Natural killer cell (primary cell): Measurements from ENCODE around the gene CSTF1. TPM values are rescaled to one million over a fixed set of nuclear protein-coding genes. Genes with fewer than 3 reads are reported as not detected.
"Not testable (repeated sequence)": the region's sequence is repeated elsewhere in the genome, so short reads cannot be mapped to it uniquely, and the experiment has no call there.

Experiments used
- ATAC-seq, 3 donors: fragments of 150-1000 bp in 2 of 3; fragments of 200-7000 bp in 1 of 3; cut with Tn5 transposase; 1 replicate in 1 of 3; 2 replicates in 2 of 3; pipeline ENCODE4 v1.10.0; 2021; ENCODE audit warnings: mild to moderate bottlenecking in 2 of 3, moderate library complexity in 2 of 3
- DNase-seq, 2 donors: peaks; one replicate each; pipeline versions ENCODE4 v3.0.0 to v3.0.0-alpha.2; 2013 to 2021; ENCODE audit warnings: mixed read lengths in 1 of 2
- H3K27ac ChIP-seq: one replicate; pipeline ENCODE4 v1.5.1; 2013; ENCODE audit warnings: mild to moderate bottlenecking, low read length
- H3K27me3 ChIP-seq: one replicate; pipeline ENCODE4 v1.6.1; 2013; ENCODE audit warnings: low read length; ENCODE audit not compliant: control insufficient read depth, insufficient read depth
- H3K36me3 ChIP-seq: one replicate; pipeline ENCODE4 v1.6.1; 2013; ENCODE audit warnings: low read length; ENCODE audit not compliant: control insufficient read depth, insufficient read depth
- H3K4me1 ChIP-seq: one replicate; pipeline ENCODE4 v1.6.1; 2013; ENCODE audit warnings: low read length; ENCODE audit not compliant: control insufficient read depth, insufficient read depth
- H3K4me3 ChIP-seq: one replicate; pipeline ENCODE4 v1.5.1; 2013; ENCODE audit warnings: low read length
- H3K9me3 ChIP-seq: one replicate; pipeline ENCODE4 v1.6.1; 2013; ENCODE audit warnings: low read length; ENCODE audit not compliant: control insufficient read depth, insufficient read depth
- H3K27ac Mint-ChIP-seq, 2 donors: one replicate each; pipeline ENCODE4 v1.8.0; 2022; ENCODE audit warnings: mild to moderate bottlenecking in 2 of 2, mixed read lengths in 2 of 2, moderate library complexity in 1 of 2
- H3K27me3 Mint-ChIP-seq, 2 donors: one replicate each; pipeline ENCODE4 v1.8.0; 2022; ENCODE audit warnings: low read depth in 2 of 2, mixed read lengths in 2 of 2
- H3K36me3 Mint-ChIP-seq: one replicate; pipeline ENCODE4 v1.8.0; 2022; ENCODE audit warnings: mixed read lengths
- H3K4me1 Mint-ChIP-seq, 2 donors: one replicate each; pipeline ENCODE4 v1.8.0; 2022; ENCODE audit warnings: mixed read lengths in 2 of 2
- H3K4me3 Mint-ChIP-seq: one replicate; pipeline ENCODE4 v1.8.0; 2022; ENCODE audit warnings: mild to moderate bottlenecking, moderate library complexity, mixed read lengths
- H3K9me3 Mint-ChIP-seq, 2 donors: one replicate each; pipeline ENCODE4 v1.8.0; 2022; ENCODE audit warnings: mixed read lengths in 2 of 2
- CTCF ChIP-seq: fragments of 200-600 bp; IDR thresholded peaks from one replicate; pipeline ENCODE4 v1.8.0; 2022; ENCODE audit warnings: antibody characterized with exemption
- WGBS: methylation state at CpG from one replicate; pipeline ENCODE4 v1.1.7; 2013; ENCODE audit warnings: missing lambda C conversion rate; ENCODE audit not compliant: insufficient coverage; 5-methylcytosine and 5-hydroxymethylcytosine counted together
- intact Hi-C: fragments of 100-400 bp; cut with micrococcal nuclease; formaldehyde crosslinking; loops from one replicate; pipeline ENCODE4 v1.14.2; 2022
- total RNA-seq, 4 donors: library from RNA; stranded (reverse); fragments of 120-200 nt in 1 of 4; gene quantifications; one replicate each; pipeline versions ENCODE4 v1.2.3 to v1.2.4, GENCODE V29; 2013 to 2022

Gene CSTF1
- total RNA-seq, 3 donors from 2014 or later (not counting 1 experiment from before 2014, with no cell fraction given), result 15.8 to 24.3 (median 18.5) TPM

GRCh38 chr20:56406910-56407309 is 14.5 kb downstream of the CSTF1 start:
- no peak overlapping the region for H3K4me3 ChIP-seq
- DNase-seq (no peak), ATAC-seq (no peak)
- no peak overlapping the region for H3K27ac ChIP-seq
- peaks cover 8% of the 10 kb centered on the region in 2 donors for H3K4me1 Mint-ChIP-seq
- WGBS, result 96% methylated on average over 2 of the region's 3 CpGs
- no peaks in the 10 kb centered on the region for H3K9me3 ChIP-seq
- TF ChIP-seq CTCF, result no peak
- peaks cover 43% of the 10 kb centered on the region for H3K36me3 ChIP-seq
- peaks cover 13% of the 10 kb centered on the region for H3K36me3 Mint-ChIP-seq
- H3K27me3 Mint-ChIP-seq, result no peaks in the 10 kb centered on the region
- peaks cover 12% of the 10 kb centered on the region for H3K4me1 ChIP-seq
- intact Hi-C loops, result no loop called here
- no peaks in the 10 kb centered on the region for H3K27me3 ChIP-seq
- no peak overlapping the region for H3K4me3 Mint-ChIP-seq
- no peaks in the 10 kb centered on the region for H3K9me3 Mint-ChIP-seq
- peak overlapping the region in 1 of 2 donors; percentile 40 for H3K27ac Mint-ChIP-seq

DNA sequence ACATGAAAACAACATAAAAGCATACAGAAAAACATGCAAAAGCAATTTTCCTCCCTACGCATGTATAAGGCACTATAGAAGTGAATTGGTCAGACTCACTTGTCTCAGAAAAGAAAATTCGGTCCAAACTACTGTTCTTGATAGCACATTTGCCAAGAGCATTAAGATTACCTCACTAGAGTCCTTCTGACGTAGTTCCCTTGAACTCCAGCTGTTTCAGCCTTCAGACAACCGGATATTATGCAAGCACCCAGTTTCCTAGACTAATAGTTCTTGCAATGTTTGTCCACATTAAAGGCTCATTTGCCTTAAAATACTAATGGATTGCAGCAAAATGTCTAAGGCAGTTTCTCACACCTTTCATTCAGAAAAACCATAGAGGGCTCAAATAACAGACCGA is 17.1 kb downstream of the CSTF1 start:
- H3K27me3 ChIP-seq, result no peaks in the 10 kb centered on the region
- DNase-seq (no peak), ATAC-seq (no peak)
- Mint-ChIP-seq H3K27ac (peak overlapping the region in 1 of 2 donors; percentile 69), H3K4me3 (no peak overlapping the region), H3K27me3 (no peaks in the 10 kb centered on the region), H3K4me1 (peaks cover 30 to 32% of the 10 kb centered on the region in 2 donors), H3K36me3 (peaks cover 7% of the 10 kb centered on the region), H3K9me3 (no peaks in the 10 kb centered on the region)
- H3K9me3 ChIP-seq, result no peaks in the 10 kb centered on the region
- H3K36me3 ChIP-seq, result peaks cover 29% of the 10 kb centered on the region
- H3K4me3 ChIP-seq, result no peak overlapping the region
- H3K27ac ChIP-seq, result no peak overlapping the region
- TF ChIP-seq CTCF, result no peak
- intact Hi-C loops, result no loop called here
- H3K4me1 ChIP-seq, result peaks cover 27% of the 10 kb centered on the region
- whole genome bisulfite sequencing, result 96% methylated on average over 4 of the region's 5 CpGs

GRCh38 chr20:56409956-56410355 is 17.5 kb downstream of the CSTF1 start:
- DNase-seq, result no peak
- Mint-ChIP-seq H3K27ac (peak overlapping the region; percentile 51 to 69), H3K36me3 (peaks cover 7% of the 10 kb centered on the region), H3K4me3 (peak overlapping the region; percentile 50), H3K27me3 (no peaks in the 10 kb centered on the region), H3K4me1 (peaks cover 34 to 36% of the 10 kb centered on the region in 2 donors), H3K9me3 (no peaks in the 10 kb centered on the region)
- Histone ChIP-seq H3K9me3 (no peaks in the 10 kb centered on the region), H3K27ac (no peak overlapping the region), H3K4me3 (no peak overlapping the region), H3K4me1 (peaks cover 31% of the 10 kb centered on the region), H3K36me3 (peaks cover 27% of the 10 kb centered on the region), H3K27me3 (no peaks in the 10 kb centered on the region)
- intact Hi-C loops, result loop anchor here (5.0 kb wide), 1 partner anchor 52 kb away; no protein-coding TSS in a partner anchor
- ATAC-seq, result no peak
- no peak for TF ChIP-seq CTCF
- WGBS, result 100% methylated on average over 1 of the region's 1 CpG

DNA sequence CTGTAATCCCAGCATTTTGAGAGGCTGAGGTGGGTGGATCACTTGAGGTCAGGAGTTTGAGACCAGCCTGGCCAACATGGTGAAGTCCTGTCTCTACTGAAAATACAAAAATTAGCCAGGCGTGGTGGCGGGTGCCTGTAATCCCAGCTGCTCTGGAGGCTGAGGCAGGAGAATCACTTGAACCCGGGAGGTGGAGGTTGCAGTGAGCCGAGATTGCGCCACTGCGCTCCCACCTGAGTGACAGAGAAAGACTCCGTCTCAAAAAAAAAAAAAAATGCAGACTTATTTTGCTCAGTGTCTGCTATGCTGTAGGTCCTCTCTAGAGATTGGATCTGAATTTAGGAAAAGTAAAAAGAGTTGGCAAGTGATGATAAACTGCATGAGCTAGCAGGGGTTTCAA is 18.8 kb downstream of the CSTF1 start:
- H3K9me3 ChIP-seq, H3K9me3 Mint-ChIP-seq, DNase-seq, H3K36me3 Mint-ChIP-seq, ATAC-seq, H3K27me3 ChIP-seq, H3K4me3 ChIP-seq, H3K27me3 Mint-ChIP-seq: not testable (repeated sequence)
- intact Hi-C loops, result loop anchor here (5.0 kb wide), 1 partner anchor 51 kb away; no protein-coding TSS in a partner anchor
- WGBS, result 97% methylated on average over 7 of the region's 7 CpGs
- H3K27ac Mint-ChIP-seq, result peak overlapping the region; percentile 93 to 95
- peaks cover 41% of the 10 kb centered on the region for H3K4me1 ChIP-seq
- peaks cover 16% of the 10 kb centered on the region for H3K36me3 ChIP-seq
- peak overlapping the region; percentile 89 for H3K4me3 Mint-ChIP-seq
- peak overlapping the region; percentile 82 for H3K27ac ChIP-seq
- H3K4me1 Mint-ChIP-seq, result peaks cover 41 to 42% of the 10 kb centered on the region in 2 donors
